ENCODE measurements around the gene BCAR3.

Gene BCAR3

DNA sequence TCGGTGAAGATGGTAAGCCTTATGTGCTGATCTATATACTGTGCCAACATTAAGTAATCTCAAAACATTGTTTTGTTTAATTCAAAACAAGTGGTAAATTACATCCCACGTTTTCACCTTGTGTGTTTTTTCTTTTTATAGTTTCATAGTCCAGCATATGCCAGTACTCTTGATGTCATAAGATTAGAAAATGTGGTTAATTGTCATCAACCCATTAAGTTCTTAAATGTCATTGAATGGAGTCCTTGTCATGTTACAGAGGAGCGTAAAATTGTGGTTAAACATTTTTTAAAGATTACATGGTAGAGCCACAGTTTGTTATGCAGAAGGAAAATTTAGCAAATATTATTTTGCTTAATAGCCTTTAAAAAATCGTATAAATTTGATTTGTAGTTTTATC, 140.6 kb downstream of the BCAR3 start:
- Histone ChIP-seq H2BK12ac (ENCODE audit: low read length) (no peak overlapping the region), H4K8ac (ENCODE audit: low read depth, low read length) (no peak overlapping the region), H2BK5ac (ENCODE audit: low read depth, low read length, poor library complexity) (no peak overlapping the region), H4K12ac (ENCODE audit: low read depth, low read length) (no peak overlapping the region), H4K91ac (ENCODE audit: low read depth, low read length) (no peak overlapping the region), H3K4me1 (ENCODE audit: control insufficient read depth in 1 of 2, insufficient read depth in 2 of 2, low read length in 2 of 2) (no peaks in the 10 kb centered on the region), H2AFZ (ENCODE audit: insufficient read depth, low read length, poor library complexity) (no peak overlapping the region), H3K4me3 (ENCODE audit: low read depth, low read length) (no peak overlapping the region), H3K18ac (ENCODE audit: low read length) (no peak overlapping the region), H3K27me3 (ENCODE audit: insufficient read depth, low read length) (no peaks in the 10 kb centered on the region), H3K79me1 (ENCODE audit: low read length) (no peaks in the 10 kb centered on the region), H3K14ac (ENCODE audit: low read length) (no peak overlapping the region), H3K27ac (ENCODE audit: low read depth, low read length) (no peak overlapping the region), H3K4me2 (ENCODE audit: low read length) (no peak overlapping the region), H2AK5ac (ENCODE audit: low read length) (no peak overlapping the region), H2BK120ac (ENCODE audit: insufficient read depth, low read length, poor library complexity) (no peak overlapping the region), H3K9me3 (ENCODE audit: insufficient read depth, low read depth, low read length) (no peaks in the 10 kb centered on the region), H3K79me2 (ENCODE audit: control insufficient read depth, insufficient read depth, low read length, poor library complexity) (no peaks in the 10 kb centered on the region), H3K23ac (ENCODE audit: low read length) (no peak overlapping the region), H3K4ac (ENCODE audit: low read depth, low read length) (no peak overlapping the region), H3K9ac (ENCODE audit: low read length) (no peak overlapping the region), H3K36me3 (ENCODE audit: control insufficient read depth in 1 of 2, insufficient read depth in 2 of 2, low read length in 2 of 2) (peaks cover 4% of the 10 kb centered on the region in 2 experiments)
- DNase-seq: no peak
- no CpG with 5 or more reads among the region's 4 CpGs for WGBS (ENCODE audit: extremely low coverage, insufficient coverage, insufficient read length)

DNA sequence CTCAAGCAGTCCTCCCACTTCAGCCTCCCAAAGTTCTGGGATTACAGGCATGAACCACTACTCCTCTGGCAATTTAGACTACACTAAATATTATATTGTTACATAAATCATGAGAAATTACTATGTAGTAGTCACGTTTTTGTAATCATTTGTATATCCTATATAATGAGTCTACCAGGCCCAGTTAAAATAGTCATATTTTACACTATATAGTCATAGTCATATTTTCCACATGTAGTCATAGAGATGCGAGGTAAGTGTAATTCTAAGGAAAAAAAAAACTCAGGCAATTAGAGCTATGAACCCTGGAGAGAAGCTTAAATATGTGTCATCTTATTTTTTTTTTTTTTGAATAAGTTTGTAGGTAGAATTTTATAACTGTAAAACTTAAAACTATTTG, 143.7 kb downstream of the BCAR3 start:
- no peak overlapping the region for H3K4ac ChIP-seq (ENCODE audit: low read depth, low read length)

DNA sequence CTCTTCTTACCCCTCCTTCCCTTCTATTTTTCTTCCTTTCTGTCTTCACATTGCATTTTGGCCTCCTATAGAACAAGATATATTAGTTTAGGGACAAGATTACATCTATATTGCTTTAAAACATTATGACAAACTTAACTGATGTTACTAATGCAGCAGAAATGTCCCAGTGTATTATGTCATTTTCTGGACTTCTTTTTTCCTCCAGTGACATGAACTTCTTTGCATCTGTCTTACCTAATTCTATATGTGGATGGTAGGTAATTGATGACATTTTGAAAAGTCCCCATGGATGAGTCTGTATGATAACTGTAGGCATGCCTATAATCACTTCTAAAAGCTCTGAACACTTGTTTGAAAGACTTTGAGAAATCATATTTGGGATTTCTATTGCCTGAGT, 144.2 kb downstream of the BCAR3 start:
- Histone ChIP-seq H3K27me3 (ENCODE audit: insufficient read depth, low read length) (no peaks in the 10 kb centered on the region), H2BK5ac (ENCODE audit: low read depth, low read length, poor library complexity) (no peak overlapping the region), H4K8ac (ENCODE audit: low read depth, low read length) (no peak overlapping the region), H3K9me3 (ENCODE audit: insufficient read depth, low read depth, low read length) (no peaks in the 10 kb centered on the region), H3K4me1 (ENCODE audit: control insufficient read depth in 1 of 2, insufficient read depth in 2 of 2, low read length in 2 of 2) (no peaks in the 10 kb centered on the region), H3K4me2 (ENCODE audit: low read length) (no peak overlapping the region), H2AFZ (ENCODE audit: insufficient read depth, low read length, poor library complexity) (no peak overlapping the region), H3K14ac (ENCODE audit: low read length) (no peak overlapping the region), H3K9ac (ENCODE audit: low read length) (no peak overlapping the region), H4K12ac (ENCODE audit: low read depth, low read length) (no peak overlapping the region), H3K18ac (ENCODE audit: low read length) (no peak overlapping the region), H3K23ac (ENCODE audit: low read length) (no peak overlapping the region), H2BK12ac (ENCODE audit: low read length) (no peak overlapping the region), H3K4me3 (ENCODE audit: low read depth, low read length) (no peak overlapping the region), H3K79me1 (ENCODE audit: low read length) (no peaks in the 10 kb centered on the region), H2BK120ac (ENCODE audit: insufficient read depth, low read length, poor library complexity) (no peak overlapping the region), H3K79me2 (ENCODE audit: control insufficient read depth, insufficient read depth, low read length, poor library complexity) (no peaks in the 10 kb centered on the region), H4K91ac (ENCODE audit: low read depth, low read length) (no peak overlapping the region), H3K27ac (ENCODE audit: low read depth, low read length) (no peak overlapping the region), H2AK5ac (ENCODE audit: low read length) (no peak overlapping the region), H3K36me3 (ENCODE audit: control insufficient read depth in 1 of 2, insufficient read depth in 2 of 2, low read length in 2 of 2) (peaks cover 1 to 2% of the 10 kb centered on the region in 2 experiments), H3K4ac (ENCODE audit: low read depth, low read length) (no peak overlapping the region)
- peak; percentile 15 to 90 for DNase-seq

More for the DNA sequence above, 143.7 kb downstream of the BCAR3 start:
- Histone ChIP-seq H3K9ac (ENCODE audit: low read length) (no peak overlapping the region), H3K9me3 (ENCODE audit: insufficient read depth, low read depth, low read length) (no peaks in the 10 kb centered on the region), H3K18ac (ENCODE audit: low read length) (no peak overlapping the region), H2AFZ (ENCODE audit: insufficient read depth, low read length, poor library complexity) (no peak overlapping the region), H3K36me3 (ENCODE audit: control insufficient read depth in 1 of 2, insufficient read depth in 2 of 2, low read length in 2 of 2) (peaks cover 4% of the 10 kb centered on the region in 2 experiments), H3K23ac (ENCODE audit: low read length) (no peak overlapping the region), H2BK5ac (ENCODE audit: low read depth, low read length, poor library complexity) (no peak overlapping the region), H3K79me1 (ENCODE audit: low read length) (no peaks in the 10 kb centered on the region), H4K8ac (ENCODE audit: low read depth, low read length) (no peak overlapping the region), H4K12ac (ENCODE audit: low read depth, low read length) (no peak overlapping the region), H3K14ac (ENCODE audit: low read length) (no peak overlapping the region), H3K27ac (ENCODE audit: low read depth, low read length) (no peak overlapping the region), H2AK5ac (ENCODE audit: low read length) (no peak overlapping the region), H3K27me3 (ENCODE audit: insufficient read depth, low read length) (no peaks in the 10 kb centered on the region), H2BK120ac (ENCODE audit: insufficient read depth, low read length, poor library complexity) (no peak overlapping the region), H2BK12ac (ENCODE audit: low read length) (no peak overlapping the region), H4K91ac (ENCODE audit: low read depth, low read length) (no peak overlapping the region), H3K79me2 (ENCODE audit: control insufficient read depth, insufficient read depth, low read length, poor library complexity) (no peaks in the 10 kb centered on the region), H3K4me2 (ENCODE audit: low read length) (no peak overlapping the region), H3K4me1 (ENCODE audit: control insufficient read depth in 1 of 2, insufficient read depth in 2 of 2, low read length in 2 of 2) (no peaks in the 10 kb centered on the region), H3K4me3 (ENCODE audit: low read depth, low read length) (no peak overlapping the region)
- DNase-seq: peak; percentile 15 to 76
- WGBS (ENCODE audit: extremely low coverage, insufficient coverage, insufficient read length): no CpG with 5 or more reads among the region's 2 CpGs

DNA sequence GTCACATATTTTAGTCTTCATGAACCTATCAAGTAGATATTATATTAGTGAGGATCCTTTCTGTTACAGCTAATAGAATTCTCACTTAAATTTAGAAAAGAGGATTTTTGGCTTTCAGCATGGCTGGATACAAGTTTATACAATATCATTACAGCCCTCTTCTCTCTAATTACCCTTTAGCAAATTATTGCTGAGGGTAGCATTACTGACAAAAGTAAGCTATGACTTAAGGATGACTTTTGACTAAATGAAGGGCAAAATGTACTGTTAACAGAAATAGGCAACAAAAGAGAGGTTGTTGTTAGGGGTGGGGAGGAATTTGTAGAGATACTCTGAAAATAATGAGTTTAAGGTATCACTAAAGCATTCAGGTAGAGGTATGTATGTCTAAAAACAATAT, 148.0 kb downstream of the BCAR3 start:
- no peak overlapping the region for H4K8ac ChIP-seq (ENCODE audit: low read depth, low read length)
- H2AFZ ChIP-seq (ENCODE audit: insufficient read depth, low read length, poor library complexity): no peak overlapping the region
- no peak overlapping the region for H3K27ac ChIP-seq (ENCODE audit: low read depth, low read length)
- peaks cover 2 to 5% of the 10 kb centered on the region in 2 experiments for H3K36me3 ChIP-seq (ENCODE audit: control insufficient read depth in 1 of 2, insufficient read depth in 2 of 2, low read length in 2 of 2)
- no peak overlapping the region for H3K4me2 ChIP-seq (ENCODE audit: low read length)
- no peaks in the 10 kb centered on the region for H3K79me2 ChIP-seq (ENCODE audit: control insufficient read depth, insufficient read depth, low read length, poor library complexity)
- no peak overlapping the region for H3K18ac ChIP-seq (ENCODE audit: low read length)
- no peaks in the 10 kb centered on the region for H3K27me3 ChIP-seq (ENCODE audit: insufficient read depth, low read length)
- no peaks in the 10 kb centered on the region for H3K9me3 ChIP-seq (ENCODE audit: insufficient read depth, low read depth, low read length)
- no peak overlapping the region for H3K4ac ChIP-seq (ENCODE audit: low read depth, low read length)
- H2BK5ac ChIP-seq (ENCODE audit: low read depth, low read length, poor library complexity): no peak overlapping the region
- no peak overlapping the region for H3K9ac ChIP-seq (ENCODE audit: low read length)
- no peak for DNase-seq
- H2BK12ac ChIP-seq (ENCODE audit: low read length): no peak overlapping the region
- no peak overlapping the region for H3K23ac ChIP-seq (ENCODE audit: low read length)
- no peak overlapping the region for H4K12ac ChIP-seq (ENCODE audit: low read depth, low read length)
- no peaks in the 10 kb centered on the region for H3K79me1 ChIP-seq (ENCODE audit: low read length)
- H2BK120ac ChIP-seq (ENCODE audit: insufficient read depth, low read length, poor library complexity): no peak overlapping the region
- no peak overlapping the region for H4K91ac ChIP-seq (ENCODE audit: low read depth, low read length)
- no peak overlapping the region for H2AK5ac ChIP-seq (ENCODE audit: low read length)
- no peak overlapping the region for H3K14ac ChIP-seq (ENCODE audit: low read length)
- H3K4me1 ChIP-seq (ENCODE audit: control insufficient read depth in 1 of 2, insufficient read depth in 2 of 2, low read length in 2 of 2): no peaks in the 10 kb centered on the region
- no peak overlapping the region for H3K4me3 ChIP-seq (ENCODE audit: low read depth, low read length)
